HEK293T (cell line): ENCODE measurements around the gene RHOD.

Experiments
- ARNT ChIP-seq: fragments of 450-650 bp; IDR thresholded peaks from 2 replicates; pipeline ENCODE4 v1.6.1; 2017; ENCODE audit warnings: mild to moderate bottlenecking
- BHLHE40 ChIP-seq: fragments of 450-650 bp; IDR thresholded peaks from 2 replicates; pipeline ENCODE4 v1.6.1; 2016; ENCODE audit warnings: mild to moderate bottlenecking, moderate library complexity, borderline replicate concordance
- CTBP1 ChIP-seq: fragments of 450-650 bp; IDR thresholded peaks from 2 replicates; pipeline ENCODE4 v1.6.1; 2016; ENCODE audit warnings: borderline replicate concordance
- ELF4 ChIP-seq: fragments of 450-650 bp; IDR thresholded peaks from 2 replicates; pipeline ENCODE4 v1.6.1; 2017; ENCODE audit warnings: antibody characterized with exemption
- FOXA1 ChIP-seq: fragments of 450-650 bp; IDR thresholded peaks from 2 replicates; pipeline ENCODE4 v1.6.1; 2016; ENCODE audit warnings: mild to moderate bottlenecking
- FOXK2 ChIP-seq: fragments of 450-650 bp; IDR thresholded peaks from 2 replicates; pipeline ENCODE4 v1.6.1; 2016; ENCODE audit warnings: mild to moderate bottlenecking
- FOXM1 ChIP-seq: fragments of 450-650 bp; IDR thresholded peaks from 2 replicates; pipeline ENCODE4 v1.6.1; 2017; ENCODE audit warnings: mild to moderate bottlenecking, borderline replicate concordance
- L3MBTL2 ChIP-seq: fragments of 450-650 bp; conservative IDR thresholded peaks from 2 replicates; pipeline ENCODE4 v1.6.1; 2016; ENCODE audit warnings: mild to moderate bottlenecking
- LEF1 ChIP-seq: fragments of 450-650 bp; IDR thresholded peaks from 2 replicates; pipeline ENCODE4 v1.6.1; 2017; ENCODE audit warnings: mild to moderate bottlenecking, borderline replicate concordance
- NFRKB ChIP-seq: fragments of 450-650 bp; IDR thresholded peaks from 2 replicates; pipeline ENCODE4 v1.6.1; 2016; ENCODE audit warnings: mild to moderate bottlenecking, moderate library complexity
- SUZ12 ChIP-seq: fragments of 450-650 bp; IDR thresholded peaks from 2 replicates; pipeline ENCODE4 v1.6.1; 2016; ENCODE audit warnings: mild to moderate bottlenecking
- TARDBP ChIP-seq: fragments of 450-650 bp; IDR thresholded peaks from 2 replicates; pipeline ENCODE4 v1.6.1; 2016
- TF ChIP-seq, protein P1 (sequence below): fragments of 450-650 bp; IDR thresholded peaks from 2 replicates; pipeline ENCODE4 v1.6.1; 2016

DNA sequence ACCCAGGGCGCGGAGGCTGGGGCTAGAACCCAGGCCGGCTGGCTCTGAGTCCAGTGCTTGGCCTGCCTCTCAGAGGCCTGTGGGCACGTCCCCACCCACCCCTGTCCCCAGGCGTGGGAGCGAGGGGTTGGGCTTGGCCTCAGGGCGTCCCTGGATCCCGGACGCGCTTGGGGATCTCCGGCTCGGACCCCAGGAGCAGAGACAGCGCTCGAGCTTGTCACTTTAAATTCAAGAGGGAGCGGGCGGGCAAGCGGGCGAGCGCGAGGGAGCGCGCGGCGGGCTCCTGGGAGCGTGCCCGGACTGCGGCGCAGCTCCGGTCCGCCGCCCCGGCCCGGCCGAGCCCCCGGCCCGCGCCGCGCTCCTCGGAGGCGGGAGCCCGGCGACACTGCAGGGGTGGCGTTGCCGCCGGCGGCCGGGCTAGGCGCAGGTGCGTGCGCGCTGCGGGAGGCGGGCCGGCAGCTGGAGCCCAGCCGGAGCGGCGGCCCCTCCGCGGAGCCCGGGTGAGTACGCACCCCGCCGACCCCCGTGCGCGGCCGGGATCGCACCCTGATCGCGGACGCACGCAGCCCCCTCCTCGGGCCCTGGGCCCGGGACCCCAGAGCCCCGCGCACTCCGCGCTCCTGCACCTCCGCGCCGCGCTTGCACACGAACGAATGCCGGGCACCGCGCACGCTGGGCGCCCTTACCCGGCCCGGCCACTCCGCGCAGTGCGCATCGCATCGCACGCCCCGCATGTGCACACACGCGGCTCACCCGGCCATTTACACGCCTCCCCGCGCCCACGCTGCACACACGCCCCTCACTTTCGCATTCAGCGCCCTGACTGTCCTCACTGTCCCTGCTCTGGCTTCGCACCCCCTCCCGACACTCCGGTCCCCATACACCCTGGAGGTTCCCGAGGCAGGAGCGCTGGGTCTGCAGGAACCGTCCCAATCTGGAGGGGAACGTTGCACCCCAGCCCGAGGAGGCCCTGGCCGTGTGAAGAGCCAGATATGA lies 33.4 kb upstream of the RHOD start, which contains the start of gene SYT12:
- TF ChIP-seq FOXK2 (no peak), CTBP1 (no peak), BHLHE40 (no peak), L3MBTL2 (no peak), ARNT (no peak), FOXA1 (no peak), NFRKB (no peak), SUZ12 (no peak), FOXM1 (no peak), TARDBP (no peak), ELF4 (no peak), LEF1 (no peak)
- TF ChIP-seq, protein P1, sequence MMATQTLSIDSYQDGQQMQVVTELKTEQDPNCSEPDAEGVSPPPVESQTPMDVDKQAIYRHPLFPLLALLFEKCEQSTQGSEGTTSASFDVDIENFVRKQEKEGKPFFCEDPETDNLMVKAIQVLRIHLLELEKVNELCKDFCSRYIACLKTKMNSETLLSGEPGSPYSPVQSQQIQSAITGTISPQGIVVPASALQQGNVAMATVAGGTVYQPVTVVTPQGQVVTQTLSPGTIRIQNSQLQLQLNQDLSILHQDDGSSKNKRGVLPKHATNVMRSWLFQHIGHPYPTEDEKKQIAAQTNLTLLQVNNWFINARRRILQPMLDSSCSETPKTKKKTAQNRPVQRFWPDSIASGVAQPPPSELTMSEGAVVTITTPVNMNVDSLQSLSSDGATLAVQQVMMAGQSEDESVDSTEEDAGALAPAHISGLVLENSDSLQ = no peak
